Measurements from ENCODE around the gene ZC3H4. TPM values are rescaled to one million over a fixed set of nuclear protein-coding genes. Genes with fewer than 3 reads are reported as not detected.

ZC3H4 gene
- total and polyA plus RNA-seq, 2 donors (not counting 1 experiment from before 2014, with no cell fraction given): 12.7 to 73.7 TPM

GRCh38 chr19:47027586-47028088 is 85.9 kb downstream of the ZC3H4 start:
- no peak overlapping the region for H3K4me3 Mint-ChIP-seq
- H3K4me1 ChIP-seq (ENCODE audit: control insufficient read depth in 2 of 2, insufficient read depth in 2 of 2, low read length in 2 of 2): peaks cover 9 to 11% of the 10 kb centered on the region in 2 donors
- no peaks in the 10 kb centered on the region for H4K20me1 ChIP-seq (ENCODE audit: control insufficient read depth, insufficient read depth, low read length, poor library complexity, severe bottlenecking)
- ATAC-seq (ENCODE audit: low read depth) (no peak), DNase-seq (no peak)
- H3K27ac ChIP-seq (ENCODE audit: low read length in 2 of 2): no peak overlapping the region
- intact Hi-C loops (cut with micrococcal nuclease): no loop called here
- no peak overlapping the region for H3K9ac ChIP-seq (ENCODE audit: low read length)
- TF ChIP-seq CTCF (IDR thresholded peaks at IDR 0.05): no peak
- TF ChIP-seq EZH2 (IDR thresholded peaks at IDR 0.05; ENCODE audit: borderline replicate concordance, insufficient read depth, low read depth, low read length, poor library complexity, severe bottlenecking): no peak
- peaks cover 0 to 68% (median 17%) of the 10 kb centered on the region in 4 experiments for H3K27me3 ChIP-seq (replicated peaks in 1 of 4; ENCODE audit: control extremely low read depth in 1 of 4, control insufficient read depth in 3 of 4, insufficient read depth in 4 of 4, low read length in 3 of 4)
- no peak overlapping the region for H3K4me2 ChIP-seq (replicated peaks; ENCODE audit: low read depth, low read length, poor library complexity, severe bottlenecking)
- peaks cover 0 to 14% (median 0%) of the 10 kb centered on the region in 3 donors for H3K9me3 ChIP-seq (ENCODE audit: control extremely low read depth in 1 of 3, control insufficient read depth in 2 of 3, insufficient read depth in 1 of 3, low read length in 2 of 3)
- no peaks in the 10 kb centered on the region for H3K36me3 ChIP-seq (replicated peaks in 1 of 2; ENCODE audit: control extremely low read depth in 1 of 2, control insufficient read depth in 1 of 2, extremely low read depth in 1 of 2, insufficient read depth in 2 of 2, low read length in 1 of 2)
- POLR2A ChIA-PET: no interaction called here
- CTCF ChIA-PET: no interaction called here
- H3K27me3 Mint-ChIP-seq: peaks cover 50% of the 10 kb centered on the region
- H3K4me1 Mint-ChIP-seq: peaks cover 7% of the 10 kb centered on the region
- no peak overlapping the region for H3K4me3 ChIP-seq (ENCODE audit: control extremely low read depth in 1 of 5, extremely low read depth in 1 of 5, insufficient read depth in 1 of 5, low read depth in 2 of 5, low read length in 4 of 5)
- no peaks in the 10 kb centered on the region for H3K79me2 ChIP-seq (ENCODE audit: control insufficient read depth, insufficient read depth, low read length)
- 44% methylated on average over 3 of the region's 12 CpGs for WGBS (ENCODE audit: insufficient coverage)
- H3K27ac Mint-ChIP-seq: no peak overlapping the region
- H2AFZ ChIP-seq (ENCODE audit: insufficient read depth, low read depth, low read length, poor library complexity, severe bottlenecking): no peak overlapping the region
- H3K9me3 Mint-ChIP-seq (ENCODE audit: insufficient read depth): no peaks in the 10 kb centered on the region

DNA sequence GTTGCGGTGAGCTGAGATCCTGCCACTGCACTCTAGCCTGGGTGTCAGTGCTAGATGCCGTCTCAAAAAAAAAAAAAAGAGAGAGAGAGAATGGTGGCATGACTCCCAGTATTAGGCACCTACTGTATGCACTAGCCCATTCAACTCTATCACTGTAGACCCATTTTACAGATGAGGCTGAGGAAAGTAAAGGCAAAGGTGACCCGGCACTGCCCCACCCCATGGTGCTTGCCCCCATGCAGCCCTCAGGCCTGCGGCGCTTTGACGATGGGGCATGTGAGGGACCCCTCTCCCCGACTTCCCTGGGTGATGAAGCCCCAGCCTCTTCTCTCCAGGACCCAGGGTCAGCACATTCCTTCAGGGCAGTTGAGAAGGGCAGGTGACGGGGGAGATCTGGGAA is 86.7 kb downstream of the ZC3H4 start:
- DNase-seq (no peak), ATAC-seq (ENCODE audit: low read depth) (no peak)
- intact Hi-C loops (cut with micrococcal nuclease): no loop called here
- Mint-ChIP-seq H3K4me3 (no peak overlapping the region), H3K27ac (no peak overlapping the region), H3K9me3 (ENCODE audit: insufficient read depth) (no peaks in the 10 kb centered on the region), H3K4me1 (peaks cover 4% of the 10 kb centered on the region), H3K27me3 (peaks cover 44% of the 10 kb centered on the region)
- Histone ChIP-seq H3K4me1 (ENCODE audit: control insufficient read depth in 2 of 2, insufficient read depth in 2 of 2, low read length in 2 of 2) (peaks cover 7 to 8% of the 10 kb centered on the region in 2 donors), H3K36me3 (replicated peaks in 1 of 2; ENCODE audit: control extremely low read depth in 1 of 2, control insufficient read depth in 1 of 2, extremely low read depth in 1 of 2, insufficient read depth in 2 of 2, low read length in 1 of 2) (no peaks in the 10 kb centered on the region), H2AFZ (ENCODE audit: insufficient read depth, low read depth, low read length, poor library complexity, severe bottlenecking) (no peak overlapping the region), H4K20me1 (ENCODE audit: control insufficient read depth, insufficient read depth, low read length, poor library complexity, severe bottlenecking) (no peaks in the 10 kb centered on the region), H3K27me3 (replicated peaks in 1 of 4; ENCODE audit: control extremely low read depth in 1 of 4, control insufficient read depth in 3 of 4, insufficient read depth in 4 of 4, low read length in 3 of 4) (peaks cover 0 to 67% (median 20%) of the 10 kb centered on the region in 4 experiments), H3K4me2 (replicated peaks; ENCODE audit: low read depth, low read length, poor library complexity, severe bottlenecking) (no peak overlapping the region), H3K9ac (ENCODE audit: low read length) (no peak overlapping the region), H3K27ac (ENCODE audit: low read length in 2 of 2) (no peak overlapping the region), H3K4me3 (ENCODE audit: control extremely low read depth in 1 of 5, extremely low read depth in 1 of 5, insufficient read depth in 1 of 5, low read depth in 2 of 5, low read length in 4 of 5) (no peak overlapping the region), H3K9me3 (ENCODE audit: control extremely low read depth in 1 of 3, control insufficient read depth in 2 of 3, insufficient read depth in 1 of 3, low read length in 2 of 3) (peaks cover 0 to 8% (median 0%) of the 10 kb centered on the region in 3 donors), H3K79me2 (ENCODE audit: control insufficient read depth, insufficient read depth, low read length) (no peaks in the 10 kb centered on the region)
- POLR2A ChIA-PET: no interaction called here
- CTCF ChIA-PET: no interaction called here
- TF ChIP-seq EZH2 (IDR thresholded peaks at IDR 0.05; ENCODE audit: borderline replicate concordance, insufficient read depth, low read depth, low read length, poor library complexity, severe bottlenecking): no peak
- 96% methylated on average over 5 of the region's 8 CpGs for whole genome bisulfite sequencing (ENCODE audit: insufficient coverage)
